Activated CD8-positive, alpha-beta memory T cell treated with anti-CD3 and anti-CD28 coated beads for 24 hours (primary cell): ENCODE results near the gene SEC14L6.

Experiments
- DNase-seq: peaks from one replicate; pipeline ENCODE4 v3.0.0-alpha.2; 2020

The SEC14L6 gene

GRCh38 chr22:30531651-30532608 is 14.6 kb downstream of the SEC14L6 start:
- DNase-seq = no peak

GRCh38 chr22:30526656-30527055 is 19.9 kb downstream of the SEC14L6 start:
- DNase-seq = no peak

GRCh38 chr22:30523646-30524489 is 22.7 kb downstream of the SEC14L6 start:
- no peak for DNase-seq

- DNase-seq = no peak
Measured at GRCh38 chr22:30521368-30522156, 25.0 kb downstream of the SEC14L6 start.

GRCh38 chr22:30519842-30520425 is 26.6 kb downstream of the SEC14L6 start:
- no peak for DNase-seq

GRCh38 chr22:30516731-30517130 is 29.8 kb downstream of the SEC14L6 start:
- no peak for DNase-seq

GRCh38 chr22:30516273-30516672 is 30.3 kb downstream of the SEC14L6 start:
- DNase-seq = no peak

GRCh38 chr22:30514252-30514651 is 32.3 kb downstream of the SEC14L6 start:
- DNase-seq = no peak

- no peak for DNase-seq
Measured at GRCh38 chr22:30513462-30513861, 33.1 kb downstream of the SEC14L6 start.

GRCh38 chr22:30511911-30512310 is 34.6 kb downstream of the SEC14L6 start:
- no peak for DNase-seq

GRCh38 chr22:30511109-30511508 is 35.4 kb downstream of the SEC14L6 start:
- DNase-seq = no peak

- no peak for DNase-seq
Measured at GRCh38 chr22:30508216-30508615, 38.3 kb downstream of the SEC14L6 start.

- DNase-seq = no peak
Measured at GRCh38 chr22:30507670-30508069, 38.9 kb downstream of the SEC14L6 start.

GRCh38 chr22:30506507-30506968 is 40.0 kb downstream of the SEC14L6 start:
- no peak for DNase-seq

GRCh38 chr22:30503551-30503950 is 43.0 kb downstream of the SEC14L6 start:
- DNase-seq = no peak

- no peak for DNase-seq
Measured at GRCh38 chr22:30502911-30503310, 43.6 kb downstream of the SEC14L6 start.

- no peak for DNase-seq
Measured at GRCh38 chr22:30502153-30502552, 44.4 kb downstream of the SEC14L6 start.

- no peak for DNase-seq
Measured at GRCh38 chr22:30500628-30501027, 45.9 kb downstream of the SEC14L6 start.

GRCh38 chr22:30497466-30498150 is 48.9 kb downstream of the SEC14L6 start:
- DNase-seq = no peak

GRCh38 chr22:30495041-30495784 is 51.3 kb downstream of the SEC14L6 start:
- no peak for DNase-seq

GRCh38 chr22:30492144-30492543 is 54.4 kb downstream of the SEC14L6 start:
- DNase-seq = no peak
